Kidney epithelial cell (primary cell): ENCODE data around the gene COMMD1. TPM values are rescaled to one million over a fixed set of nuclear protein-coding genes. Genes with fewer than 3 reads are reported as not detected.
"Not testable (repeated sequence)": the region's sequence is repeated elsewhere in the genome, so short reads cannot be mapped to it uniquely, and the experiment has no call there.

Experiments
- DNase-seq: peaks from one replicate; pipeline ENCODE4 v3.0.0-alpha.2; 2010; ENCODE audit warnings: low read depth
- H3K27me3 ChIP-seq: 2 replicates; pipeline ENCODE4 v1.6.0; 2011; ENCODE audit warnings: low read length; ENCODE audit not compliant: control insufficient read depth, insufficient read depth
- H3K36me3 ChIP-seq: 2 replicates; pipeline ENCODE4 v1.5.1; 2011; ENCODE audit warnings: low read length; ENCODE audit not compliant: control insufficient read depth, insufficient read depth
- H3K4me3 ChIP-seq: 2 replicates; pipeline ENCODE4 v1.5.1; 2011; ENCODE audit warnings: low read depth, mild to moderate bottlenecking, control low read depth, low read length
- CTCF ChIP-seq: IDR thresholded peaks from 2 replicates; pipeline ENCODE4 v1.5.1; 2011; ENCODE audit warnings: mild to moderate bottlenecking, moderate library complexity, low read length, control low read depth, inconsistent platforms; ENCODE audit not compliant: insufficient read depth, poor library complexity, severe bottlenecking
- total RNA-seq: library from RNA; depleted of rRNA; stranded (reverse); fragments of >200 nt; gene quantifications from 2 replicates; pipeline ENCODE4 v1.2.3, GENCODE V29; 2015

COMMD1 gene
- total RNA-seq, 1 donor from 2014 or later = 44.1 TPM

- no peaks in the 10 kb centered on the region for H3K27me3 ChIP-seq
- H3K4me3 ChIP-seq = no peak overlapping the region
- peaks cover 2% of the 10 kb centered on the region for H3K36me3 ChIP-seq
- no peak for DNase-seq
- no peak for TF ChIP-seq CTCF
These were observed 26.7 kb upstream of the COMMD1 start for GRCh38 chr2:61878761-61879160.

- not testable (repeated sequence) for H3K36me3 ChIP-seq, H3K27me3 ChIP-seq, DNase-seq, H3K4me3 ChIP-seq
These were observed 26.1 kb upstream of the COMMD1 start for GRCh38 chr2:61879351-61879750.

GRCh38 chr2:61882850-61883249, 22.6 kb upstream of the COMMD1 start:
- TF ChIP-seq CTCF = no peak
- no peak overlapping the region for H3K4me3 ChIP-seq
- H3K36me3 ChIP-seq = no peaks in the 10 kb centered on the region
- no peak for DNase-seq
- H3K27me3 ChIP-seq = no peaks in the 10 kb centered on the region

GRCh38 chr2:61885896-61886603, 19.4 kb upstream of the COMMD1 start:
- no peak for TF ChIP-seq CTCF
- H3K4me3 ChIP-seq = no peak overlapping the region
- no peak for DNase-seq
- H3K27me3 ChIP-seq = no peaks in the 10 kb centered on the region
- H3K36me3 ChIP-seq = no peaks in the 10 kb centered on the region

- H3K27me3 ChIP-seq = no peaks in the 10 kb centered on the region
- H3K36me3 ChIP-seq = no peaks in the 10 kb centered on the region
- TF ChIP-seq CTCF = no peak
- peak overlapping the region; percentile 87 for H3K4me3 ChIP-seq
- no peak for DNase-seq
These were observed 17.7 kb upstream of the COMMD1 start for GRCh38 chr2:61887717-61888266.

GRCh38 chr2:61888267-61889055, 17.0 kb upstream of the COMMD1 start, which contains the start of gene CCT4:
Gene CCT4, minus strand, starts transcription at chr2:61888656. Its CDS starts 149 bp downstream, at chr2:61888507.
- DNase-seq = peak; percentile 18
- no peaks in the 10 kb centered on the region for H3K36me3 ChIP-seq
- TF ChIP-seq CTCF = no peak
- no peaks in the 10 kb centered on the region for H3K27me3 ChIP-seq
- peak within 1 kb of the TSS; percentile 87 for H3K4me3 ChIP-seq
